ENCODE measurements around the gene WDR82. TPM values are rescaled to one million over a fixed set of nuclear protein-coding genes. Genes with fewer than 3 reads are reported as not detected.

WDR82 gene
- total and polyA plus RNA-seq, 2 experiments from 2014 or later: 25.2 to 71.8 TPM

DNA sequence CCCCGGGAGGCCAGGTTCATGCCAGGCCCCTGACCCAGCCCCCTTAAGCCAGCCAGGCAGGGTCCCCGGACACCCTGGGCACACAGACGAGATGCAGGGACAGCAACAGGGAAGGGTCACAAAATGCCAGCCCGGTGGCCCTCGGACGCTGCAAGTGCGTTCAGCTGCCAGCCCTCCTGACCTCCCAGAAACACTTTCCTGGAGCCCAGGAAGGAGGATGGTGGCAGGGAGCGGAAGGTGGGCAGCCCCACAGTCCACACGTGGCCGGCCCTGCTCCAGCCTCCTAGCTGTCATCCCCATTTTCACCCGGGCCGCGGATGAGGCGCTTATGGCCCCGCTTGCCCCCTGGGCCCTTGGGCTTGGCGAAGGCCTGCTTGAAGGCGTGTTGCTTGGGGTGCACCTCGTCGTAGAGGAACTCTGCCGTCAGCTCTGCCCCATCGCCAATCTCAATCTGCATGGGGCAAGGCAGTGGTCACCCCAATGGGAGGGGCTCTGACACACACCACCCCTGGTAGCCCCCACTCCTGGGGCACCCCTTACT is 49.6 kb downstream of the WDR82 start:
- ATAC-seq (no peak), DNase-seq (ENCODE audit: low spot score) (no peak)
- H3K79me2 ChIP-seq (replicated peaks; ENCODE audit: insufficient read depth): no peaks in the 10 kb centered on the region
- Mint-ChIP-seq H3K27ac (no peak overlapping the region), H3K9me3 (no peaks in the 10 kb centered on the region), H3K27me3 (ENCODE audit: insufficient read depth, low read depth, poor library complexity) (peaks cover 10% of the 10 kb centered on the region), H3K4me3 (no peak overlapping the region), H3K4me1 (peaks cover 7% of the 10 kb centered on the region), H3K36me3 (ENCODE audit: low read depth) (peaks cover 23% of the 10 kb centered on the region)
- no peak overlapping the region for H3K4me2 ChIP-seq
- no peaks in the 10 kb centered on the region for H3K27me3 ChIP-seq (ENCODE audit: insufficient read depth)
- no peak overlapping the region for H2AFZ ChIP-seq
- no peaks in the 10 kb centered on the region for H3K9me2 ChIP-seq (ENCODE audit: insufficient read depth)
- H3F3A ChIP-seq (replicated peaks; ENCODE audit: low read depth): 0 out of 2 replicates have a peak, but pooled peaks cover 5% of the 10 kb centered on the region
- TF ChIP-seq ZNF331 (CRISPR knock-in tag; IDR thresholded peaks at IDR 0.05; ENCODE audit: low read depth) (no peak), NANOG (IDR thresholded peaks at IDR 0.05; ENCODE audit: borderline replicate concordance) (no peak), ZNF114 (CRISPR knock-in tag; IDR thresholded peaks at IDR 0.05) (no peak), STAT1 (IDR thresholded peaks at IDR 0.05; ENCODE audit: unreplicated experiment) (no peak), CREB1 (CRISPR knock-in tag; IDR thresholded peaks at IDR 0.05; ENCODE audit: low read depth) (no peak), EZH2 (IDR thresholded peaks at IDR 0.05; ENCODE audit: low read depth, unreplicated experiment) (no peak), JUNB (IDR thresholded peaks at IDR 0.05; ENCODE audit: unreplicated experiment) (no peak), EZH2phosphoT487 (IDR thresholded peaks at IDR 0.05; ENCODE audit: unreplicated experiment) (no peak), POLR2AphosphoS5 (IDR thresholded peaks at IDR 0.05; ENCODE audit: low read depth) (no peak)
- TF ChIP-seq, protein P1, sequence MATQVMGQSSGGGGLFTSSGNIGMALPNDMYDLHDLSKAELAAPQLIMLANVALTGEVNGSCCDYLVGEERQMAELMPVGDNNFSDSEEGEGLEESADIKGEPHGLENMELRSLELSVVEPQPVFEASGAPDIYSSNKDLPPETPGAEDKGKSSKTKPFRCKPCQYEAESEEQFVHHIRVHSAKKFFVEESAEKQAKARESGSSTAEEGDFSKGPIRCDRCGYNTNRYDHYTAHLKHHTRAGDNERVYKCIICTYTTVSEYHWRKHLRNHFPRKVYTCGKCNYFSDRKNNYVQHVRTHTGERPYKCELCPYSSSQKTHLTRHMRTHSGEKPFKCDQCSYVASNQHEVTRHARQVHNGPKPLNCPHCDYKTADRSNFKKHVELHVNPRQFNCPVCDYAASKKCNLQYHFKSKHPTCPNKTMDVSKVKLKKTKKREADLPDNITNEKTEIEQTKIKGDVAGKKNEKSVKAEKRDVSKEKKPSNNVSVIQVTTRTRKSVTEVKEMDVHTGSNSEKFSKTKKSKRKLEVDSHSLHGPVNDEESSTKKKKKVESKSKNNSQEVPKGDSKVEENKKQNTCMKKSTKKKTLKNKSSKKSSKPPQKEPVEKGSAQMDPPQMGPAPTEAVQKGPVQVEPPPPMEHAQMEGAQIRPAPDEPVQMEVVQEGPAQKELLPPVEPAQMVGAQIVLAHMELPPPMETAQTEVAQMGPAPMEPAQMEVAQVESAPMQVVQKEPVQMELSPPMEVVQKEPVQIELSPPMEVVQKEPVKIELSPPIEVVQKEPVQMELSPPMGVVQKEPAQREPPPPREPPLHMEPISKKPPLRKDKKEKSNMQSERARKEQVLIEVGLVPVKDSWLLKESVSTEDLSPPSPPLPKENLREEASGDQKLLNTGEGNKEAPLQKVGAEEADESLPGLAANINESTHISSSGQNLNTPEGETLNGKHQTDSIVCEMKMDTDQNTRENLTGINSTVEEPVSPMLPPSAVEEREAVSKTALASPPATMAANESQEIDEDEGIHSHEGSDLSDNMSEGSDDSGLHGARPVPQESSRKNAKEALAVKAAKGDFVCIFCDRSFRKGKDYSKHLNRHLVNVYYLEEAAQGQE (IDR thresholded peaks at IDR 0.05; ENCODE audit: unreplicated experiment): no peak
- TF ChIP-seq, protein P2, sequence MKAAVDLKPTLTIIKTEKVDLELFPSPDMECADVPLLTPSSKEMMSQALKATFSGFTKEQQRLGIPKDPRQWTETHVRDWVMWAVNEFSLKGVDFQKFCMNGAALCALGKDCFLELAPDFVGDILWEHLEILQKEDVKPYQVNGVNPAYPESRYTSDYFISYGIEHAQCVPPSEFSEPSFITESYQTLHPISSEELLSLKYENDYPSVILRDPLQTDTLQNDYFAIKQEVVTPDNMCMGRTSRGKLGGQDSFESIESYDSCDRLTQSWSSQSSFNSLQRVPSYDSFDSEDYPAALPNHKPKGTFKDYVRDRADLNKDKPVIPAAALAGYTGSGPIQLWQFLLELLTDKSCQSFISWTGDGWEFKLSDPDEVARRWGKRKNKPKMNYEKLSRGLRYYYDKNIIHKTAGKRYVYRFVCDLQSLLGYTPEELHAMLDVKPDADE (IDR thresholded peaks at IDR 0.05): no peak
- TF ChIP-seq, protein P3, sequence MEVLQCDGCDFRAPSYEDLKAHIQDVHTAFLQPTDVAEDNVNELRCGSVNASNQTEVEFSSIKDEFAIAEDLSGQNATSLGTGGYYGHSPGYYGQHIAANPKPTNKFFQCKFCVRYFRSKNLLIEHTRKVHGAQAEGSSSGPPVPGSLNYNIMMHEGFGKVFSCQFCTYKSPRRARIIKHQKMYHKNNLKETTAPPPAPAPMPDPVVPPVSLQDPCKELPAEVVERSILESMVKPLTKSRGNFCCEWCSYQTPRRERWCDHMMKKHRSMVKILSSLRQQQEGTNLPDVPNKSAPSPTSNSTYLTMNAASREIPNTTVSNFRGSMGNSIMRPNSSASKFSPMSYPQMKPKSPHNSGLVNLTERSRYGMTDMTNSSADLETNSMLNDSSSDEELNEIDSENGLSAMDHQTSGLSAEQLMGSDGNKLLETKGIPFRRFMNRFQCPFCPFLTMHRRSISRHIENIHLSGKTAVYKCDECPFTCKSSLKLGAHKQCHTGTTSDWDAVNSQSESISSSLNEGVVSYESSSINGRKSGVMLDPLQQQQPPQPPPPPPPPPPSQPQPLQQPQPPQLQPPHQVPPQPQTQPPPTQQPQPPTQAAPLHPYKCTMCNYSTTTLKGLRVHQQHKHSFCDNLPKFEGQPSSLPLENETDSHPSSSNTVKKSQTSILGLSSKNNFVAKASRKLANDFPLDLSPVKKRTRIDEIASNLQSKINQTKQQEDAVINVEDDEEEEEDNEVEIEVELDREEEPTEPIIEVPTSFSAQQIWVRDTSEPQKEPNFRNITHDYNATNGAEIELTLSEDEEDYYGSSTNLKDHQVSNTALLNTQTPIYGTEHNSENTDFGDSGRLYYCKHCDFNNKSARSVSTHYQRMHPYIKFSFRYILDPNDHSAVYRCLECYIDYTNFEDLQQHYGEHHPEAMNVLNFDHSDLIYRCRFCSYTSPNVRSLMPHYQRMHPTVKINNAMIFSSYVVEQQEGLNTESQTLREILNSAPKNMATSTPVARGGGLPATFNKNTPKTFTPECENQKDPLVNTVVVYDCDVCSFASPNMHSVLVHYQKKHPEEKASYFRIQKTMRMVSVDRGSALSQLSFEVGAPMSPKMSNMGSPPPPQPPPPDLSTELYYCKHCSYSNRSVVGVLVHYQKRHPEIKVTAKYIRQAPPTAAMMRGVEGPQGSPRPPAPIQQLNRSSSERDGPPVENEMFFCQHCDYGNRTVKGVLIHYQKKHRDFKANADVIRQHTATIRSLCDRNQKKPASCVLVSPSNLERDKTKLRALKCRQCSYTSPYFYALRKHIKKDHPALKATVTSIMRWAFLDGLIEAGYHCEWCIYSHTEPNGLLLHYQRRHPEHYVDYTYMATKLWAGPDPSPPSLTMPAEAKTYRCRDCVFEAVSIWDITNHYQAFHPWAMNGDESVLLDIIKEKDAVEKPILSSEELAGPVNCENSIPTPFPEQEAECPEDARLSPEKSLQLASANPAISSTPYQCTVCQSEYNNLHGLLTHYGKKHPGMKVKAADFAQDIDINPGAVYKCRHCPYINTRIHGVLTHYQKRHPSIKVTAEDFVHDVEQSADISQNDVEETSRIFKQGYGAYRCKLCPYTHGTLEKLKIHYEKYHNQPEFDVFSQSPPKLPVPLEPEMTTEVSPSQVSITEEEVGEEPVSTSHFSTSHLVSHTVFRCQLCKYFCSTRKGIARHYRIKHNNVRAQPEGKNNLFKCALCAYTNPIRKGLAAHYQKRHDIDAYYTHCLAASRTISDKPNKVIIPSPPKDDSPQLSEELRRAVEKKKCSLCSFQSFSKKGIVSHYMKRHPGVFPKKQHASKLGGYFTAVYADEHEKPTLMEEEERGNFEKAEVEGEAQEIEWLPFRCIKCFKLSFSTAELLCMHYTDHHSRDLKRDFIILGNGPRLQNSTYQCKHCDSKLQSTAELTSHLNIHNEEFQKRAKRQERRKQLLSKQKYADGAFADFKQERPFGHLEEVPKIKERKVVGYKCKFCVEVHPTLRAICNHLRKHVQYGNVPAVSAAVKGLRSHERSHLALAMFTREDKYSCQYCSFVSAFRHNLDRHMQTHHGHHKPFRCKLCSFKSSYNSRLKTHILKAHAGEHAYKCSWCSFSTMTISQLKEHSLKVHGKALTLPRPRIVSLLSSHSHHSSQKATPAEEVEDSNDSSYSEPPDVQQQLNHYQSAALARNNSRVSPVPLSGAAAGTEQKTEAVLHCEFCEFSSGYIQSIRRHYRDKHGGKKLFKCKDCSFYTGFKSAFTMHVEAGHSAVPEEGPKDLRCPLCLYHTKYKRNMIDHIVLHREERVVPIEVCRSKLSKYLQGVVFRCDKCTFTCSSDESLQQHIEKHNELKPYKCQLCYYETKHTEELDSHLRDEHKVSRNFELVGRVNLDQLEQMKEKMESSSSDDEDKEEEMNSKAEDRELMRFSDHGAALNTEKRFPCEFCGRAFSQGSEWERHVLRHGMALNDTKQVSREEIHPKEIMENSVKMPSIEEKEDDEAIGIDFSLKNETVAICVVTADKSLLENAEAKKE (CRISPR knock-in tag; IDR thresholded peaks at IDR 0.05): no peak
- TF ChIP-seq, protein P4, sequence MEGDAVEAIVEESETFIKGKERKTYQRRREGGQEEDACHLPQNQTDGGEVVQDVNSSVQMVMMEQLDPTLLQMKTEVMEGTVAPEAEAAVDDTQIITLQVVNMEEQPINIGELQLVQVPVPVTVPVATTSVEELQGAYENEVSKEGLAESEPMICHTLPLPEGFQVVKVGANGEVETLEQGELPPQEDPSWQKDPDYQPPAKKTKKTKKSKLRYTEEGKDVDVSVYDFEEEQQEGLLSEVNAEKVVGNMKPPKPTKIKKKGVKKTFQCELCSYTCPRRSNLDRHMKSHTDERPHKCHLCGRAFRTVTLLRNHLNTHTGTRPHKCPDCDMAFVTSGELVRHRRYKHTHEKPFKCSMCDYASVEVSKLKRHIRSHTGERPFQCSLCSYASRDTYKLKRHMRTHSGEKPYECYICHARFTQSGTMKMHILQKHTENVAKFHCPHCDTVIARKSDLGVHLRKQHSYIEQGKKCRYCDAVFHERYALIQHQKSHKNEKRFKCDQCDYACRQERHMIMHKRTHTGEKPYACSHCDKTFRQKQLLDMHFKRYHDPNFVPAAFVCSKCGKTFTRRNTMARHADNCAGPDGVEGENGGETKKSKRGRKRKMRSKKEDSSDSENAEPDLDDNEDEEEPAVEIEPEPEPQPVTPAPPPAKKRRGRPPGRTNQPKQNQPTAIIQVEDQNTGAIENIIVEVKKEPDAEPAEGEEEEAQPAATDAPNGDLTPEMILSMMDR (conservative IDR thresholded peaks at IDR 0.05; ENCODE audit: low read depth in 2 of 2): no peak
- 0 out of 2 replicates have a peak, but pooled peaks cover 5% of the 10 kb centered on the region for H4K20me1 ChIP-seq (replicated peaks; ENCODE audit: insufficient read depth)
- H3K4me3 ChIP-seq: no peak overlapping the region
- no peak overlapping the region for H3K27ac ChIP-seq (ENCODE audit: low read depth)
- no peaks in the 10 kb centered on the region for H3K4me1 ChIP-seq (ENCODE audit: insufficient read depth)
- H3K36me3 ChIP-seq (ENCODE audit: insufficient read depth): peaks cover 3% of the 10 kb centered on the region; the same call in 1 of the 2 replicates

All from GM23338 (cell line).